Fibroblast of lung (primary cell): ENCODE measurements around the gene CDA.

Source experiments
- EZH2 ChIP-seq: IDR thresholded peaks from 2 replicates; pipeline ENCODE4 v1.5.1; 2012; ENCODE audit warnings: low read length, control low read depth, mild to moderate bottlenecking; ENCODE audit errors: missing control alignments
- TF ChIP-seq, protein P1 (sequence below), 2 donors: IDR thresholded peaks in 1 of 2; conservative IDR thresholded peaks in 1 of 2; 1 replicate in 1 of 2; 2 replicates in 1 of 2; pipeline ENCODE4 v1.5.1; 2011 to 2012; ENCODE audit warnings: low read length in 2 of 2, control low read depth in 1 of 2, inconsistent platforms in 1 of 2, low read depth in 1 of 2, mild to moderate bottlenecking in 1 of 2

DNA sequence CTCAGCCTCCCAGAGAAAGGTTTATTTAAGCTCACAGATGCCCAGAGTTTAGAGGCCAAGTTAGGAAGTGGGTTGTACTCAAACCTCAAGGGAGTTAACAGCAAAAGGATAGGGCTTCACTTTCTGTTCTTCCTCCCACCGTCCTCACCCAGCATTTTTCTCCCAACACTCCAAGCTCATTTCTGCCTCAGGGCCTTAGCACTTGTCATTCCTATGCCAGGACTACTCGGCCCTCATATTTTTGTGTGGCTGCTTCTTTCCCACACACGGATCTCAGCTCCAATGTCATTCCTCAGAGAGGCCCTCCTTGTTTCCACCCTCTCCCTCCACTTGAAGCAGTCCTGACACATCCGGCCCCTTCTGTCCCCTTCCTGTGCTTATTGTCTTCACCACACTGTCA lies 23.7 kb upstream of the CDA start:
- TF ChIP-seq, protein P1, sequence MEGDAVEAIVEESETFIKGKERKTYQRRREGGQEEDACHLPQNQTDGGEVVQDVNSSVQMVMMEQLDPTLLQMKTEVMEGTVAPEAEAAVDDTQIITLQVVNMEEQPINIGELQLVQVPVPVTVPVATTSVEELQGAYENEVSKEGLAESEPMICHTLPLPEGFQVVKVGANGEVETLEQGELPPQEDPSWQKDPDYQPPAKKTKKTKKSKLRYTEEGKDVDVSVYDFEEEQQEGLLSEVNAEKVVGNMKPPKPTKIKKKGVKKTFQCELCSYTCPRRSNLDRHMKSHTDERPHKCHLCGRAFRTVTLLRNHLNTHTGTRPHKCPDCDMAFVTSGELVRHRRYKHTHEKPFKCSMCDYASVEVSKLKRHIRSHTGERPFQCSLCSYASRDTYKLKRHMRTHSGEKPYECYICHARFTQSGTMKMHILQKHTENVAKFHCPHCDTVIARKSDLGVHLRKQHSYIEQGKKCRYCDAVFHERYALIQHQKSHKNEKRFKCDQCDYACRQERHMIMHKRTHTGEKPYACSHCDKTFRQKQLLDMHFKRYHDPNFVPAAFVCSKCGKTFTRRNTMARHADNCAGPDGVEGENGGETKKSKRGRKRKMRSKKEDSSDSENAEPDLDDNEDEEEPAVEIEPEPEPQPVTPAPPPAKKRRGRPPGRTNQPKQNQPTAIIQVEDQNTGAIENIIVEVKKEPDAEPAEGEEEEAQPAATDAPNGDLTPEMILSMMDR (conservative IDR thresholded peaks at IDR 0.05 in 1 of 2, IDR thresholded peaks at IDR 0.05 in 1 of 2; ENCODE audit: low read depth in 1 of 2, low read length in 2 of 2) = no peak
- TF ChIP-seq EZH2 = no peak
